Measurements from ENCODE around the gene HMGCLL1. TPM values are rescaled to one million over a fixed set of nuclear protein-coding genes. Genes with fewer than 3 reads are reported as not detected.

The HMGCLL1 gene
- 9.2 TPM for total RNA-seq
- 1 to 10 TPM; 5.6 to 9.7 (median 6.2) TPM for polyA plus RNA-seq (ENCODE audit: insufficient read depth in 1 of 8, insufficient read length in 8 of 8, low replicate concordance in 1 of 8)
- long read RNA-seq, donor 1, partial matches to known transcripts: 0 of 1 reads
- long read RNA-seq, donor 1, other reads (novel, unspliced or antisense): 0 of 1 reads
- long read RNA-seq, donor 2, partial matches to known transcripts: 0 of 1 reads
- long read RNA-seq, donor 2, other reads (novel, unspliced or antisense): 0 of 1 reads
- long read RNA-seq, donor 3, partial matches to known transcripts: 0 of 1 reads
- long read RNA-seq, donor 3, other reads (novel, unspliced or antisense): 0 of 1 reads
- long read RNA-seq, donor 4, partial matches to known transcripts: 0 of 3 reads
- long read RNA-seq, donor 4, other reads (novel, unspliced or antisense): 0 of 3 reads
- long read RNA-seq, donor 5, partial matches to known transcripts: 0 of 7 reads
- long read RNA-seq, donor 5, other reads (novel, unspliced or antisense): 0 of 7 reads
- long read RNA-seq, donor 6, partial matches to known transcripts: 0 of 4 reads
- long read RNA-seq, donor 6, other reads (novel, unspliced or antisense): 0 of 4 reads
- long read RNA-seq, donor 7, partial matches to known transcripts: 0 of 2 reads
- long read RNA-seq, donor 7, other reads (novel, unspliced or antisense): 0 of 2 reads
- long read RNA-seq, donor 8, partial matches to known transcripts: 0 of 4 reads
- long read RNA-seq, donor 8, other reads (novel, unspliced or antisense): 0 of 4 reads
- long read RNA-seq, donor 9: 0 reads
- long read RNA-seq, donor 10, partial matches to known transcripts: 0 of 3 reads
- long read RNA-seq, donor 10, other reads (novel, unspliced or antisense): 0 of 3 reads
- long read RNA-seq, donor 11, partial matches to known transcripts: 0 of 1 reads
- long read RNA-seq, donor 11, other reads (novel, unspliced or antisense): 0 of 1 reads

- peak within 1 kb of the TSS; percentile 72 for H3K27ac ChIP-seq (ENCODE audit: low read length)
- WGBS (ENCODE audit: insufficient coverage): 2% methylated on average over 46 of the region's 49 CpGs
- H3K4me3 ChIP-seq (ENCODE audit: low read length): peak within 1 kb of the TSS; percentile 57
- H3K27me3 ChIP-seq (ENCODE audit: control insufficient read depth, insufficient read depth, low read length): no peaks in the 10 kb centered on the region
- DNase-seq: peak; percentile 74
- H3K36me3 ChIP-seq (ENCODE audit: control insufficient read depth, insufficient read depth, low read length): no peaks in the 10 kb centered on the region
- H3K9me3 ChIP-seq (replicated peaks; ENCODE audit: control insufficient read depth, low read depth, low read length): no peaks in the 10 kb centered on the region
- no peaks in the 10 kb centered on the region for H3K4me1 ChIP-seq (ENCODE audit: control insufficient read depth, insufficient read depth, low read length)
These were observed at the start of gene HMGCLL1 for GRCh38 chr6:55578537-55579363. Gene HMGCLL1, minus strand, starts transcription at chr6:55579192. Its CDS starts 137 bp downstream, at chr6:55579055.

DNA sequence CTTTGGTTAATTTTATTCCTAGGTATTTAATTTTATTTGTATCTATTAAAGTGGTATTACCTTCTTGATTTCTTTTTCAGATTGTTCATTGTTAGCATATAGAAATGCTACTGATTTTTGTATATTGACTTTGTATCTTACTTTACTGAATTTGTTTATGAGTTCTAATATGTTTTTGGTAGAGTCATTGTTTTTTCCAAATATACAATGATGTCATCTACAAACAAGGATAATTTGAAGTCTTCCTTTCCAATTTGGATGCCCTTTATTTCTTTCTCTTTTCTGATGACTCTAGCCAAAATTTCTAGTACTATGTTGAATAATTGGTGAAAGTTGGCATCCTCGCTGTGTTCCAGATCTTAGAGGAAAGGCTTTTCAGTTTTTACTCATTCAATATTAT is 43.0 kb upstream of the HMGCLL1 start:
- no peaks in the 10 kb centered on the region for H3K9me3 ChIP-seq (replicated peaks; ENCODE audit: control insufficient read depth, low read depth, low read length)
- DNase-seq: no peak
- no peak overlapping the region for H3K27ac ChIP-seq (ENCODE audit: low read length)
- WGBS (ENCODE audit: insufficient coverage): no CpG with 5 or more reads among the region's 1 CpG
- no peaks in the 10 kb centered on the region for H3K4me1 ChIP-seq (ENCODE audit: control insufficient read depth, insufficient read depth, low read length)
- no peaks in the 10 kb centered on the region for H3K27me3 ChIP-seq (ENCODE audit: control insufficient read depth, insufficient read depth, low read length)
- no peaks in the 10 kb centered on the region for H3K36me3 ChIP-seq (ENCODE audit: control insufficient read depth, insufficient read depth, low read length)
- H3K4me3 ChIP-seq (ENCODE audit: low read length): no peak overlapping the region

DNA sequence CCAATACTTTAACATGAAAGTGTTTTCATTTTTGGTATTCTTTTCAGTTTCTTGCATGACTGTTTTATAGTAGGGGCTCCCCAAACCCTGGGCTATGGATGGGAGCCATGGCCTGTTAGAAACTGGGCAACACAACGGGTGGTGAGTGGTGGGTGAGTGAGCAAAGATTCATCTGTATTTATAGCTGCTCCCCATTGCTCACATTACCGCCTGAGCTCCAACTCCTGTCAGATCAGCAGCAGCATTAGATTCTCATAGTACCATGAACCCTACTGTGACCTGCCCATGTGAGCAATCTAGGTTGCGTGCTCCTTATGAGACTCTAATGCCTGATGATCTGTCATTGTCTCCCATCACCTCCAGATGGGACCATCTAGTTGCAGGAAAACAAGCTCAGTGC is 42.3 kb upstream of the HMGCLL1 start:
- Histone ChIP-seq H3K36me3 (ENCODE audit: control insufficient read depth, insufficient read depth, low read length) (no peaks in the 10 kb centered on the region), H3K4me3 (ENCODE audit: low read length) (no peak overlapping the region), H3K27me3 (ENCODE audit: control insufficient read depth, insufficient read depth, low read length) (no peaks in the 10 kb centered on the region), H3K4me1 (ENCODE audit: control insufficient read depth, insufficient read depth, low read length) (no peaks in the 10 kb centered on the region), H3K9me3 (replicated peaks; ENCODE audit: control insufficient read depth, low read depth, low read length) (no peaks in the 10 kb centered on the region), H3K27ac (ENCODE audit: low read length) (no peak overlapping the region)
- DNase-seq: no peak
- WGBS (ENCODE audit: insufficient coverage): 100% methylated on average over 1 of the region's 3 CpGs

GRCh38 chr6:55617272-55617671 is 38.3 kb upstream of the HMGCLL1 start:
- Histone ChIP-seq H3K9me3 (replicated peaks; ENCODE audit: control insufficient read depth, low read depth, low read length) (no peaks in the 10 kb centered on the region), H3K4me1 (ENCODE audit: control insufficient read depth, insufficient read depth, low read length) (no peaks in the 10 kb centered on the region), H3K36me3 (ENCODE audit: control insufficient read depth, insufficient read depth, low read length) (no peaks in the 10 kb centered on the region), H3K4me3 (ENCODE audit: low read length) (no peak overlapping the region), H3K27ac (ENCODE audit: low read length) (no peak overlapping the region), H3K27me3 (ENCODE audit: control insufficient read depth, insufficient read depth, low read length) (no peaks in the 10 kb centered on the region)
- WGBS (ENCODE audit: insufficient coverage): no CpG with 5 or more reads among the region's 5 CpGs
- no peak for DNase-seq

GRCh38 chr6:55604021-55604420 is 25.0 kb upstream of the HMGCLL1 start:
- Histone ChIP-seq H3K27ac (ENCODE audit: low read length) (no peak overlapping the region), H3K9me3 (replicated peaks; ENCODE audit: control insufficient read depth, low read depth, low read length) (no peaks in the 10 kb centered on the region), H3K4me3 (ENCODE audit: low read length) (no peak overlapping the region), H3K27me3 (ENCODE audit: control insufficient read depth, insufficient read depth, low read length) (no peaks in the 10 kb centered on the region), H3K36me3 (ENCODE audit: control insufficient read depth, insufficient read depth, low read length) (no peaks in the 10 kb centered on the region), H3K4me1 (ENCODE audit: control insufficient read depth, insufficient read depth, low read length) (no peaks in the 10 kb centered on the region)
- peak; percentile 71 for DNase-seq

- Histone ChIP-seq H3K36me3 (ENCODE audit: control insufficient read depth, insufficient read depth, low read length) (no peaks in the 10 kb centered on the region), H3K27ac (ENCODE audit: low read length) (no peak overlapping the region), H3K4me1 (ENCODE audit: control insufficient read depth, insufficient read depth, low read length) (no peaks in the 10 kb centered on the region), H3K9me3 (replicated peaks; ENCODE audit: control insufficient read depth, low read depth, low read length) (no peaks in the 10 kb centered on the region), H3K27me3 (ENCODE audit: control insufficient read depth, insufficient read depth, low read length) (no peaks in the 10 kb centered on the region), H3K4me3 (ENCODE audit: low read length) (no peak overlapping the region)
- DNase-seq: no peak
- 81% methylated on average over 2 of the region's 2 CpGs for WGBS (ENCODE audit: insufficient coverage)
These were observed 22.1 kb upstream of the HMGCLL1 start for GRCh38 chr6:55601120-55601519.

GRCh38 chr6:55594442-55594841 is 15.4 kb upstream of the HMGCLL1 start:
- no peak for DNase-seq
- WGBS (ENCODE audit: insufficient coverage): no CpG with 5 or more reads among the region's 2 CpGs
- H3K4me3 ChIP-seq (ENCODE audit: low read length): no peak overlapping the region
- no peak overlapping the region for H3K27ac ChIP-seq (ENCODE audit: low read length)
- H3K27me3 ChIP-seq (ENCODE audit: control insufficient read depth, insufficient read depth, low read length): no peaks in the 10 kb centered on the region
- no peaks in the 10 kb centered on the region for H3K4me1 ChIP-seq (ENCODE audit: control insufficient read depth, insufficient read depth, low read length)
- no peaks in the 10 kb centered on the region for H3K36me3 ChIP-seq (ENCODE audit: control insufficient read depth, insufficient read depth, low read length)
- no peaks in the 10 kb centered on the region for H3K9me3 ChIP-seq (replicated peaks; ENCODE audit: control insufficient read depth, low read depth, low read length)

DNA sequence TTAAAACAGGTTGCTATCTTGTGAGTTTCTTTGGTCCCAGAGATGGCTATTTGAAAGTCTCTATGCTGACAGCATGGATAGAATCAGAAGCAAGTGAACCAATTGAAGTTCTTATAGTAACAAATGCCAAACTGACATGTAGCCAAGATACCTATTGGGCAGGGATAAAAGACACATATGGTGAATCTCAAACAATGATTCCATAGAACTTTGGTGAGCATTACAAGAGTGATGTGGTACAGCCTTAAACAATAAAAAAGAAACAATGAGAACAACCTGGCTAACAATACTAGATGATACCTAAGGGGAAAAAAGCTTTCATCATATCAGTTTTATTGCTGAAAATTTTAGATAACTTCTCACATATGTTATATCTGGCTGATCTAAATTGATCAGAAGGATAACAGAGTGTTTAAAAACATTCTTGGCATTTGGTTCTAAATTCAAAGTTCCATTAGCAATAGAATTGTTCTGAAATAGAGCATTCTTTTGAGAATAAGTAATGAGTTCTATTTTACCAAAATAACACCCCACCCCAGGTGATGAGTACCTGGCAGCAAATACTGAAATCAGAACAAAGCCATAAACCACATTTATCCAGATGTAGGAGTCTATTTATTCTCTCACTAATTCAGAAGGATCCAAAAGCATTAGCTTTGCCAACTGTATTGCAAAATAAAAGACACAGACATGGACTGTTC is 5.8 kb upstream of the HMGCLL1 start:
- H3K27me3 ChIP-seq (ENCODE audit: control insufficient read depth, insufficient read depth, low read length): no peaks in the 10 kb centered on the region
- H3K4me3 ChIP-seq (ENCODE audit: low read length): no peak overlapping the region
- peak; percentile 84 for DNase-seq

DNA sequence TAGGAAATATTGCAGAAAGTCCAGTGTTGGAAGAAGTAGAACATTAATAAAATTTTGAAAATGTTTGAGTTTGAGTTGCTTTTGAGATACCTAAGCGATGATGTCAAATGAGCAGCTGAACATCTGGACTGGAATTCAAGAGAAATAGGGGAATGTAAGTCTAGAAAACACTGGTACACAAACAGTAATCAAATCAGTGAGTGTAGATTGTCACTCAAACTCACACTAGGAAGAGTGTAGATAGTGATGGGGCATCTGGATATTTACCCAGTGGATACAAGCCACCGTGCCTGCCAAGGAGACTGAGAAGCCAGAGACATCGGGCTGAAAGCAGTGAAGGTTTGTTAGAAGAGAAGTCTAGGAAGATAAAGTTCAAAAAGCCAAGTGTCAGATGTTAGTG is 2.2 kb downstream of the HMGCLL1 start:
- H3K9me3 ChIP-seq (replicated peaks; ENCODE audit: control insufficient read depth, low read depth, low read length): peaks cover 7% of the 10 kb centered on the region
- H3K36me3 ChIP-seq (ENCODE audit: control insufficient read depth, insufficient read depth, low read length): no peaks in the 10 kb centered on the region
- peak; percentile 67 for DNase-seq
- peak overlapping the region; percentile 57 for H3K27ac ChIP-seq (ENCODE audit: low read length)
- no peaks in the 10 kb centered on the region for H3K4me1 ChIP-seq (ENCODE audit: control insufficient read depth, insufficient read depth, low read length)
- no peaks in the 10 kb centered on the region for H3K27me3 ChIP-seq (ENCODE audit: control insufficient read depth, insufficient read depth, low read length)
- no CpG with 5 or more reads among the region's 3 CpGs for WGBS (ENCODE audit: insufficient coverage)
- no peak overlapping the region for H3K4me3 ChIP-seq (ENCODE audit: low read length)

More for the DNA sequence above, 5.8 kb upstream of the HMGCLL1 start:
- Histone ChIP-seq H3K36me3 (ENCODE audit: control insufficient read depth, insufficient read depth, low read length) (no peaks in the 10 kb centered on the region), H3K4me1 (ENCODE audit: control insufficient read depth, insufficient read depth, low read length) (no peaks in the 10 kb centered on the region), H3K9me3 (replicated peaks; ENCODE audit: control insufficient read depth, low read depth, low read length) (no peaks in the 10 kb centered on the region), H3K27ac (ENCODE audit: low read length) (no peak overlapping the region)

All from muscle of leg (tissue), 16 donors.